Lower leg skin (tissue), 3 donors: ENCODE data around the gene LMOD1.

Experiments
- POLR2A ChIP-seq, 2 donors: fragments of 450-650 bp; IDR thresholded peaks; one replicate each; pipeline ENCODE4 v1.6.1; 2016 to 2017; ENCODE audit warnings: antibody characterized with exemption in 2 of 2, mild to moderate bottlenecking in 1 of 2, moderate library complexity in 1 of 2
- TF ChIP-seq, protein P1 (sequence below), 3 donors: fragments of 450-650 bp; IDR thresholded peaks; one replicate each; pipeline ENCODE4 v1.5.1; 2016; ENCODE audit warnings: antibody characterized with exemption in 3 of 3, mild to moderate bottlenecking in 3 of 3, moderate library complexity in 2 of 3

- TF ChIP-seq, protein P1, sequence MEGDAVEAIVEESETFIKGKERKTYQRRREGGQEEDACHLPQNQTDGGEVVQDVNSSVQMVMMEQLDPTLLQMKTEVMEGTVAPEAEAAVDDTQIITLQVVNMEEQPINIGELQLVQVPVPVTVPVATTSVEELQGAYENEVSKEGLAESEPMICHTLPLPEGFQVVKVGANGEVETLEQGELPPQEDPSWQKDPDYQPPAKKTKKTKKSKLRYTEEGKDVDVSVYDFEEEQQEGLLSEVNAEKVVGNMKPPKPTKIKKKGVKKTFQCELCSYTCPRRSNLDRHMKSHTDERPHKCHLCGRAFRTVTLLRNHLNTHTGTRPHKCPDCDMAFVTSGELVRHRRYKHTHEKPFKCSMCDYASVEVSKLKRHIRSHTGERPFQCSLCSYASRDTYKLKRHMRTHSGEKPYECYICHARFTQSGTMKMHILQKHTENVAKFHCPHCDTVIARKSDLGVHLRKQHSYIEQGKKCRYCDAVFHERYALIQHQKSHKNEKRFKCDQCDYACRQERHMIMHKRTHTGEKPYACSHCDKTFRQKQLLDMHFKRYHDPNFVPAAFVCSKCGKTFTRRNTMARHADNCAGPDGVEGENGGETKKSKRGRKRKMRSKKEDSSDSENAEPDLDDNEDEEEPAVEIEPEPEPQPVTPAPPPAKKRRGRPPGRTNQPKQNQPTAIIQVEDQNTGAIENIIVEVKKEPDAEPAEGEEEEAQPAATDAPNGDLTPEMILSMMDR (IDR thresholded peaks at IDR 0.05) = no peak
- TF ChIP-seq POLR2A (IDR thresholded peaks at IDR 0.05) = no peak
Observed at GRCh38 chr1:201939574-201939973, 6.8 kb downstream of the LMOD1 start.
